GM19328 (cell line): Measurements from ENCODE around the gene PUS7.
"Not testable (repeated sequence)": the region's sequence is repeated elsewhere in the genome, so short reads cannot be mapped to it uniquely, and the experiment has no call there.

Experiments
- ATAC-seq: cut with Tn5 transposase; IDR thresholded peaks from one replicate; pipeline ENCODE4 v1.9.1; 2021; ENCODE audit warnings: mild to moderate bottlenecking, moderate library complexity; ENCODE audit not compliant: unreplicated experiment

The PUS7 gene

GRCh38 chr7:105497016-105497415 is 25.1 kb downstream of the PUS7 start:
- no peak for ATAC-seq

GRCh38 chr7:105496521-105496920 is 25.6 kb downstream of the PUS7 start:
- ATAC-seq = no peak

GRCh38 chr7:105493923-105494315 is 28.2 kb downstream of the PUS7 start:
- no peak for ATAC-seq

- no peak for ATAC-seq
These were observed 28.7 kb downstream of the PUS7 start for GRCh38 chr7:105493196-105493922.

- ATAC-seq = no peak
These were observed 32.7 kb downstream of the PUS7 start for GRCh38 chr7:105489409-105489808.

- ATAC-seq = no peak
These were observed 34.2 kb downstream of the PUS7 start for GRCh38 chr7:105487579-105488571.

GRCh38 chr7:105480931-105481330 is 41.1 kb downstream of the PUS7 start:
- no peak for ATAC-seq

- ATAC-seq = no peak
These were observed 43.5 kb downstream of the PUS7 start for GRCh38 chr7:105478606-105479005.

- ATAC-seq = no peak
These were observed 44.2 kb downstream of the PUS7 start for GRCh38 chr7:105477908-105478307.

- ATAC-seq = no peak
These were observed 48.0 kb downstream of the PUS7 start for GRCh38 chr7:105474045-105474444.

GRCh38 chr7:105473163-105473562 is 48.9 kb downstream of the PUS7 start:
- ATAC-seq = no peak

- no peak for ATAC-seq
These were observed 51.2 kb downstream of the PUS7 start for GRCh38 chr7:105470846-105471245.

GRCh38 chr7:105470090-105470489 is 52.0 kb downstream of the PUS7 start:
- no peak for ATAC-seq

- no peak for ATAC-seq
These were observed 59.2 kb downstream of the PUS7 start for GRCh38 chr7:105462765-105463420.

- ATAC-seq = no peak
These were observed 60.6 kb downstream of the PUS7 start for GRCh38 chr7:105461518-105461917.

GRCh38 chr7:105457619-105458225 is 64.3 kb downstream of the PUS7 start:
- no peak for ATAC-seq

- ATAC-seq = no peak
These were observed 67.2 kb downstream of the PUS7 start for GRCh38 chr7:105454921-105455320.

GRCh38 chr7:105454095-105454747 is 67.8 kb downstream of the PUS7 start:
- ATAC-seq = no peak

GRCh38 chr7:105452085-105452484 is 70.0 kb downstream of the PUS7 start:
- ATAC-seq = no peak

GRCh38 chr7:105450870-105451269 is 71.2 kb downstream of the PUS7 start:
- not testable (repeated sequence) for ATAC-seq
